NOMO-1 (cell line): ENCODE data around the gene SLC2A4.
"Not testable (repeated sequence)": the region's sequence is repeated elsewhere in the genome, so short reads cannot be mapped to it uniquely, and the experiment has no call there.

Experiments used
- DNase-seq, 2 experiments: peaks; one replicate each; lab custom pipeline; 2025; ENCODE audit not compliant: unreplicated experiment in 2 of 2; lab: John Stamatoyannopoulos, UW

The SLC2A4 gene

GRCh38 chr17:7337600-7337999 is 56.1 kb downstream of the SLC2A4 start:
- not testable (repeated sequence) for DNase-seq
